Stimulated activated CD4-positive, alpha-beta T cell treated with anti-CD3 and anti-CD28 coated beads, Interleukin-2, amount 100 ng/mL, for 4 hours (primary cell): Measurements from ENCODE around the gene MEF2B.

Experiments
- DNase-seq: peaks from one replicate; pipeline ENCODE4 v3.0.0-alpha.2; 2020; ENCODE audit warnings: low read depth

Gene MEF2B

GRCh38 chr19:19170053-19170872 is at the start of gene MEF2B:
Gene MEF2B (minus strand): TSS chr19:19170263. CDS start chr19:19150735, 19,528 bp downstream.
- DNase-seq, result peak; percentile 66

- no peak for DNase-seq
These were observed 48.8 kb upstream of the MEF2B start for GRCh38 chr19:19218911-19219310.

GRCh38 chr19:19217099-19217498 is 47.0 kb upstream of the MEF2B start:
- DNase-seq, result no peak

GRCh38 chr19:19215792-19216191 is 45.7 kb upstream of the MEF2B start:
- DNase-seq, result no peak

- no peak for DNase-seq
These were observed 44.8 kb upstream of the MEF2B start for GRCh38 chr19:19214892-19215291.

- DNase-seq, result no peak
These were observed 44.1 kb upstream of the MEF2B start for GRCh38 chr19:19214159-19214490.

- no peak for DNase-seq
These were observed 43.5 kb upstream of the MEF2B start for GRCh38 chr19:19213426-19214158.

- DNase-seq, result no peak
These were observed 42.9 kb upstream of the MEF2B start for GRCh38 chr19:19212916-19213315.

GRCh38 chr19:19211499-19212420 is 41.7 kb upstream of the MEF2B start, which contains the start of gene NCAN:
Gene NCAN (plus strand): TSS chr19:19211958. CDS start chr19:19216954, 4,996 bp downstream.
- no peak for DNase-seq

GRCh38 chr19:19209372-19209771 is 39.3 kb upstream of the MEF2B start:
- no peak for DNase-seq

GRCh38 chr19:19207637-19208572 is 37.8 kb upstream of the MEF2B start:
- no peak for DNase-seq

GRCh38 chr19:19206938-19207337 is 36.9 kb upstream of the MEF2B start:
- no peak for DNase-seq

- DNase-seq, result no peak
These were observed 35.6 kb upstream of the MEF2B start for GRCh38 chr19:19205416-19206410.

- DNase-seq, result no peak
These were observed 34.1 kb upstream of the MEF2B start for GRCh38 chr19:19204181-19204580.

GRCh38 chr19:19203012-19203856 is 33.2 kb upstream of the MEF2B start, which contains the start of gene NR2C2AP:
Gene NR2C2AP (minus strand): TSS chr19:19203414. CDS start chr19:19203060, 354 bp downstream.
- DNase-seq, result peak; percentile 91

- DNase-seq, result no peak
These were observed 32.6 kb upstream of the MEF2B start for GRCh38 chr19:19202707-19203011.

GRCh38 chr19:19201697-19202630 is 31.9 kb upstream of the MEF2B start:
- no peak for DNase-seq

- no peak for DNase-seq
These were observed 23.9 kb upstream of the MEF2B start for GRCh38 chr19:19193926-19194325.
